GM04504 (cell line): ENCODE data around the gene HIPK1.

Experiments used
- DNase-seq: peaks from one replicate; pipeline ENCODE4 v3.0.0-alpha.2; 2012; ENCODE audit warnings: low read depth

HIPK1 gene

GRCh38 chr1:113928941-113929749 lies at the start of gene HIPK1:
HIPK1 (plus strand) TSS chr1:113929324.
- DNase-seq = peak; percentile 73

GRCh38 chr1:113879739-113880038 lies 49.4 kb upstream of the HIPK1 start:
- no peak for DNase-seq

- DNase-seq = no peak
Observed at GRCh38 chr1:113881661-113882060, 47.5 kb upstream of the HIPK1 start.

GRCh38 chr1:113886417-113887401 lies 42.4 kb upstream of the HIPK1 start:
- no peak for DNase-seq

GRCh38 chr1:113887402-113888175 lies 41.5 kb upstream of the HIPK1 start, which contains the start of gene BCL2L15:
BCL2L15 (minus strand) TSS chr1:113887581; CDS start chr1:113887375, 206 bp downstream.
- no peak for DNase-seq

GRCh38 chr1:113890816-113891215 lies 38.3 kb upstream of the HIPK1 start:
- DNase-seq = no peak

- no peak for DNase-seq
Observed at GRCh38 chr1:113891631-113892220, 37.4 kb upstream of the HIPK1 start.

GRCh38 chr1:113893267-113893666 lies 35.9 kb upstream of the HIPK1 start:
- no peak for DNase-seq

- DNase-seq = no peak
Observed at GRCh38 chr1:113895098-113895497, 34.0 kb upstream of the HIPK1 start.

GRCh38 chr1:113895961-113896360 lies 33.2 kb upstream of the HIPK1 start:
- no peak for DNase-seq

GRCh38 chr1:113898241-113898814 lies 30.8 kb upstream of the HIPK1 start:
- DNase-seq = no peak

GRCh38 chr1:113899111-113899510 lies 30.0 kb upstream of the HIPK1 start:
- no peak for DNase-seq

GRCh38 chr1:113901191-113901590 lies 27.9 kb upstream of the HIPK1 start:
- no peak for DNase-seq

GRCh38 chr1:113903501-113904292 lies 25.4 kb upstream of the HIPK1 start:
- DNase-seq = no peak

- DNase-seq = no peak
Observed at GRCh38 chr1:113904293-113904673, 24.8 kb upstream of the HIPK1 start.

- DNase-seq = peak; percentile 100
Observed at GRCh38 chr1:113904674-113905434, 24.3 kb upstream of the HIPK1 start, which contains the start of the genes AP4B1 and DCLRE1B. AP4B1 (minus strand) TSS chr1:113904799; CDS start chr1:113904717, 82 bp downstream. DCLRE1B (plus strand) TSS chr1:113905326; CDS start chr1:113905587, 261 bp downstream.

GRCh38 chr1:113905435-113905861 lies 23.7 kb upstream of the HIPK1 start:
- DNase-seq = no peak

GRCh38 chr1:113912594-113913311 lies 16.4 kb upstream of the HIPK1 start:
- DNase-seq = no peak

- DNase-seq = no peak
Observed at GRCh38 chr1:113913312-113913668, 15.8 kb upstream of the HIPK1 start.
